ENCODE measurements around the gene EPS8. TPM values are rescaled to one million over a fixed set of nuclear protein-coding genes. Genes with fewer than 3 reads are reported as not detected.

EPS8 gene
- total RNA-seq, 1 experiment from 2014 or later: 7.5 TPM

GRCh38 chr12:15709551-15709950 lies 79.6 kb downstream of the EPS8 start (continued):
- no peak for TF ChIP-seq USF1 (CRISPR knock-in tag; IDR thresholded peaks at IDR 0.05)

GRCh38 chr12:15708396-15709076 lies 80.7 kb downstream of the EPS8 start:
- no peaks in the 10 kb centered on the region for H3K9me3 Mint-ChIP-seq
- ATAC-seq: no peak
- peaks cover 24% of the 10 kb centered on the region for H3K4me1 Mint-ChIP-seq
- ChIA-PET POLR2A (no interaction called here), CTCF (interaction anchor here (1.3 kb wide), 1 partner anchor 124 kb away, joined by 3 read pairs; no protein-coding TSS in a partner anchor)
- no peaks in the 10 kb centered on the region for H3K27me3 Mint-ChIP-seq (ENCODE audit: low read depth)
- no peaks in the 10 kb centered on the region for H3K36me3 Mint-ChIP-seq
- DNase-seq (ENCODE audit: low spot score): no peak
- no peak overlapping the region for H3K27ac Mint-ChIP-seq
- no peak overlapping the region for H3K4me3 Mint-ChIP-seq
- TF ChIP-seq PRDM15 (CRISPR knock-in tag; IDR thresholded peaks at IDR 0.05): no peak
- TF ChIP-seq PRRX2 (CRISPR knock-in tag; IDR thresholded peaks at IDR 0.05): no peak
- TF ChIP-seq E2F1 (CRISPR knock-in tag; IDR thresholded peaks at IDR 0.05): no peak

- Mint-ChIP-seq H3K27ac (no peak overlapping the region), H3K9me3 (no peaks in the 10 kb centered on the region), H3K27me3 (ENCODE audit: low read depth) (no peaks in the 10 kb centered on the region), H3K4me1 (peaks cover 24% of the 10 kb centered on the region), H3K4me3 (no peak overlapping the region), H3K36me3 (no peaks in the 10 kb centered on the region)
- TF ChIP-seq GRHL2 (CRISPR knock-in tag; IDR thresholded peaks at IDR 0.05; ENCODE audit: insufficient replicate concordance, severe bottlenecking) (no peak), TEAD4 (CRISPR knock-in tag; IDR thresholded peaks at IDR 0.05) (no peak), MLX (CRISPR knock-in tag; IDR thresholded peaks at IDR 0.05) (no peak), ZSCAN18 (CRISPR knock-in tag; IDR thresholded peaks at IDR 0.05) (no peak), ZNF121 (CRISPR knock-in tag; IDR thresholded peaks at IDR 0.05) (no peak), E2F5 (CRISPR knock-in tag; IDR thresholded peaks at IDR 0.05) (no peak), NR2C2 (CRISPR knock-in tag; IDR thresholded peaks at IDR 0.05) (no peak)
- DNase-seq (ENCODE audit: low spot score) (no peak), ATAC-seq (no peak)
- POLR2A ChIA-PET: no interaction called here
- CTCF ChIA-PET: interaction anchor here (1.3 kb wide), 1 partner anchor 123 kb away, joined by 3 read pairs; no protein-coding TSS in a partner anchor
Observed at GRCh38 chr12:15707516-15708199, 81.5 kb downstream of the EPS8 start.
